ENCODE results near the gene CRHR1.

CRHR1 gene

DNA sequence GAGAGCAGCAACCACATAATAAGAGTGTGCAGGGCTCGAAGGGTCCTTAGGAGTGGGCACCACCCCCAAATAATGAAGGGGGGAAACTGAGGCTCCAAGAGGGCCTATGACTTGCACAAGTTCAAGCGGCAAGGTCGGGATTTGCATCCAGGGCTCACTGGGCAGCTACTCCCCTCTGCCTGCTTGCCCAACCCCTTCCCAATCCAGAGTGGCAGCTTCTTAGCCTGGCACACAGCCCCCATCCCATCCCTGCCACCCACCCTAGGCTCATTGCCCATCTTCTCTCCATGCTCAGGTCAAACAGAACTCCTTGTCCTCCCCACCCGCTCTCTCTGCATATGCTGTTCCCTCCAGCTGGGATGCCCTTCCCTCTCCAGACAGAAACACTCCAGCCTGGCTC is 63.0 kb downstream of the CRHR1 start:
- POLR2A ChIA-PET: no interaction called here
- DNase-seq (ENCODE audit: extremely low spot score): no peak
- no peak for TF ChIP-seq CTCF (IDR thresholded peaks at IDR 0.05; ENCODE audit: control extremely low read depth, extremely low read depth, low read depth, missing control alignments)
- CTCF ChIA-PET: interaction anchor here (1.1 to 1.6 kb wide), 2 partner anchors 15 to 207 kb away, joined by 4 to 7 read pairs; no protein-coding TSS in a partner anchor

GRCh38 chr17:45847747-45848146 is 63.6 kb downstream of the CRHR1 start:
- POLR2A ChIA-PET: no interaction called here
- DNase-seq (ENCODE audit: extremely low spot score): no peak
- no peak for TF ChIP-seq CTCF (IDR thresholded peaks at IDR 0.05; ENCODE audit: control extremely low read depth, extremely low read depth, low read depth, missing control alignments)
- CTCF ChIA-PET: no interaction called here

DNA sequence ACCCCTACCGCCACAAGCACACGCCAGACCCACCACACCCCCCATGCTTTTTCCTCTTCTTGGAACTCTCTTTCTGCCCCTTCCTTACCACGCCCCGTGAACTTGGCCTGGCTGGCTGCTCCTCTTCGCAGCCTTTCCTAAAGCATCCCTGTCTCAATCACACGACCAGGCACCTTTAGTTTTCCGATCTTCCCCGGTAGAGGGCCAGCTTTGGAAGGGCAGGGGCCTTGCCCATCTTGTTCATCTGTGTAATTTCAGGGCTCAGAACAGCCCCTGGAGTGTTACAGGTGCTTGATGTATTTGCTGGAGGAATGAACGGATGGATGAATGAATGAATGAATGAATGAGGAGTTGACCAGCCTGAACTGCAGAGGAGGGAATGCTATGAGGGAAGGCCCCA is 64.3 kb downstream of the CRHR1 start:
- ChIA-PET POLR2A (no interaction called here), CTCF (no interaction called here)
- DNase-seq (ENCODE audit: extremely low spot score): no peak
- TF ChIP-seq CTCF (IDR thresholded peaks at IDR 0.05; ENCODE audit: control extremely low read depth, extremely low read depth, low read depth, missing control alignments): no peak

DNA sequence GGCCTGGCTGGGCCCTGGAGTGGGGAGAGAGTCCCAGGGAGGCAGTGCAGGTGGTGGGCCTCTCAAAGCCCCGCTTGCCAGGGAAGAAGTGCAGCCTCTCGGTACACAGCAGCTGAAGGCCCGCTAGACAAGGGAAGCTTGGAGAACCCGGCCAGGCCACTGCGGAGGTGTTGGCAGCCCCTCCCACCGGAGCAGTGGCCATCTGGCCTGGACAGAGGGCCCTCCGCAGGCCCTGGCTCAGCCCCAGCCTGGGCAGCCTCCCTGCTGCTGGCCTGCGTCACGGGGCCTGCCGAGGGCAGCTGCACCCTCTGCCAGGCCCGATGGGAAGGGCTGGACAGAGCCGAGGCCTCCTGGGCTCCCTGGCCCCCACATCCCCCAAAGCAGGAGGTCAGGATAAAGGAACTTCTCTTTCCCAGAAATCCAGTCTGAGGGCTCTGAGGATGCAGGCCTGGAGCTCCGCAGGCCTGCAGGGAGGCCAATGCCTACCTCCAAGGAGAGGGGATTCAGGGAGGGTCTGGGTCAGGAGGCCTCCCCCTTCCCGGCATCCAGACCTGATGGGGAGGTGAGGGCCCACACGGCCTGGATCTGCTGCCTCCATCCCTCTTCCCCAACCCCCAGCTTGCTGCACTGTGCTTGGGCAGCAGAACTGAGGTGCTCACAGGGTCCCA is 64.9 kb downstream of the CRHR1 start:
- TF ChIP-seq CTCF (IDR thresholded peaks at IDR 0.05; ENCODE audit: control extremely low read depth, extremely low read depth, low read depth, missing control alignments): no peak
- POLR2A ChIA-PET: no interaction called here
- CTCF ChIA-PET: interaction anchor here (1.0 to 4.0 kb wide), 2 partner anchors 15 to 208 kb away, joined by 3 to 35 read pairs; no protein-coding TSS in a partner anchor
- no peak for DNase-seq (ENCODE audit: extremely low spot score)

DNA sequence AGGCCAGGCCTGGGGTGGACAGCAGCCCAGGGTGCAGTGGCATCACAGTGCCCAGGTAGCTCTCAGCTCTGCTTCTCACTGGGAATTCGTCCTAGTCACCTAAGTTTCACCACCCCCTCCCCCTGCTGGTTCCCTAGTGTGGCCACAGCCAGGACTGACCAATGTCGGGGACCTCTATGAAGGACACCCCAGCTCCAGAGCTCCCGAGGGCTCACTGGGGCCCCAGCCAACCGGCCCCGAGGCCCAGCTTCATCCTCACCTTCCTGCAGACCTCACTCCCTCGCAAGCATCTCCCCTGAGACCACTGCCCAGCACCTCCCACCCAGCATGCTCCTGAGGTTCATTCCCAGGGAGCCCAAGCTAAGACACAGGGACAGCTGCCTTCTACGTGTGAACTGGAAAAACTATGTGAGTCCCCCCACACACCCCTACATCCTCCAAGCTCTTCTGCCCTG is 65.4 kb downstream of the CRHR1 start:
- ChIA-PET POLR2A (no interaction called here), CTCF (interaction anchor here (1.0 to 4.0 kb wide), 3 partner anchors 15 to 209 kb away, joined by 3 to 35 read pairs (median 3); no protein-coding TSS in a partner anchor)
- no peak for TF ChIP-seq CTCF (IDR thresholded peaks at IDR 0.05; ENCODE audit: control extremely low read depth, extremely low read depth, low read depth, missing control alignments)
- DNase-seq (ENCODE audit: extremely low spot score): no peak

DNA sequence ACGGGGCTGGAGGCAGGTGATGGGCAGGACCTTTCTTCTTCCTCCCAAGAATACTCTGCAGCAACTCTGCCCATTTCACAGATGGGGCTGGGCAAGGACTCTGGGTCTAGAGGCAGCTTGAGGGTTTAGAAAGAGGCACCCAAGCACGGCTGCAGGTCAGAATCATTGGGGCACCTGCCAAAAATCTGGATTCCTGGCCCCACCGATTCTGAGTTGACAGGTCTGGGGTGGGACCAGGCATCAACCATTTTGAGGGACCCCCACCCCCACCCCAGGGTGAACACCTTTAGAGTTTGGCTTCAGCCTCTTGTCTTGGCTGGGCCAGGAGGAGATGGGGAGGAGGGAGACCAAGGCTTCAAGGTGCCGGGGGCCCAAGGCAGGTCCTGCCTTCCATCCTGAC is 65.9 kb downstream of the CRHR1 start:
- CTCF ChIA-PET: interaction anchor here (1.0 to 4.0 kb wide), 3 partner anchors 14 to 209 kb away, joined by 3 to 35 read pairs (median 3); no protein-coding TSS in a partner anchor
- DNase-seq (ENCODE audit: extremely low spot score): no peak
- TF ChIP-seq CTCF (IDR thresholded peaks at IDR 0.05; ENCODE audit: control extremely low read depth, extremely low read depth, low read depth, missing control alignments): no peak
- POLR2A ChIA-PET: no interaction called here

Data from GM10248 (cell line).